Stomach smooth muscle (tissue), 2 donors: Measurements from ENCODE around the gene ZNRF4.
A peak's percentile ranks its signal among the peaks of the same experiment; 100 is the strongest.

Experiments used
- H3K27ac ChIP-seq: one replicate; pipeline ENCODE4 v1.7.0; 2013; ENCODE audit warnings: mild to moderate bottlenecking, low read length, inconsistent platforms
- H3K27me3 ChIP-seq, 2 donors: one replicate each; pipeline ENCODE4 v1.7.0; 2013; ENCODE audit warnings: low read length in 2 of 2; ENCODE audit not compliant: insufficient read depth in 2 of 2, control insufficient read depth in 1 of 2
- H3K36me3 ChIP-seq, 2 donors: one replicate each; pipeline ENCODE4 v1.7.0; 2013; ENCODE audit warnings: low read length in 2 of 2; ENCODE audit not compliant: control insufficient read depth in 2 of 2, insufficient read depth in 2 of 2
- H3K4me1 ChIP-seq: one replicate; pipeline ENCODE4 v1.7.0; 2013; ENCODE audit warnings: low read length; ENCODE audit not compliant: control insufficient read depth, insufficient read depth
- H3K4me3 ChIP-seq, 2 donors: one replicate each; pipeline ENCODE4 v1.7.0; 2013; ENCODE audit warnings: low read length in 2 of 2
- H3K9ac ChIP-seq, 2 donors: one replicate each; pipeline ENCODE4 v1.7.0; 2013; ENCODE audit warnings: low read length in 2 of 2, mild to moderate bottlenecking in 1 of 2
- H3K9me3 ChIP-seq, 2 donors: one replicate each; pipeline ENCODE4 v1.7.0; 2013; ENCODE audit warnings: low read length in 2 of 2; ENCODE audit not compliant: control insufficient read depth in 2 of 2
- donor health status: healthy.
- donor health status: Pancreatic carcinoma.

Gene ZNRF4

DNA sequence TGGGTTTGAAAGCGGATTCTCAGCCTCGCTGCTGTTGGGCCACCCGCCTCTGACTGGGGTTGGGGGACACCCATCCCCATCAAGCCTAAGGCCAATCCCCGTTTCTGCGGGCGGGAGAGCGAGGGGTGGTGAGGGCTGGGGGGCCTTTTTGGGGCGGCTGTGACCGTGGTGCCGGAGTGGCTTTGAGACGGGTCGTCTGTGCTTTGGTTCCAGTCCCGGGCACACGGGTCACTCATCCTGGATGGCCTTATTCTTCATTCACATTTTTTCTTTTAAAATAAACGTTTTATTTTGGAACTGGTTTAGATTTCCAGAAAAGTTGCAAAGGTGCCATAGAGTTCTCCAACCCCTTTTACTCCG lies 1.6 kb downstream of the ZNRF4 start:
- Histone ChIP-seq H3K9me3 (peaks cover 0 to 5% of the 10 kb centered on the region in 2 donors), H3K4me1 (no peaks in the 10 kb centered on the region), H3K27me3 (peaks cover 0 to 5% of the 10 kb centered on the region in 2 donors), H3K9ac (no peak overlapping the region), H3K36me3 (no peaks in the 10 kb centered on the region), H3K27ac (no peak overlapping the region), H3K4me3 (no peak overlapping the region)

DNA sequence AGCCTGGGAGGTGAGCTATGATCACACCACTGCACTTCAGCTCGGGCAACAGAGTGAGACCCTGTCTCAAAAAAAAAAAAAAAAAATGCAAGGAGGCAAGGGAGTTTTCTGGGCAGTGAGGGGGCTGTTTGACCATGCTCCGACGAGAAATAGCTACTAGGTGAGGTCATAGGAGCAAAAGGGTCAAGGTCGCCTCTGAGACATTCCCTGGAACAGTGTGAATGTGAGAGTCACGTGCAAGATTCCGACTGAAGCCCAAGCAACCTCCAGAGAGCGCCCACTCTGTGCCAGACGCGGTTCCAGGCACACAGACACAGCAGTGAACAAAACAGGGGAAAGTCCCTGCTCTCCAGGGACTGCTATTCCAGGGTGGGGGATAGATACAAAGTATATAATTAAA lies 2.5 kb downstream of the ZNRF4 start:
- Histone ChIP-seq H3K27me3 (peaks cover 0 to 5% of the 10 kb centered on the region in 2 donors), H3K9me3 (peaks cover 0 to 5% of the 10 kb centered on the region in 2 donors), H3K9ac (no peak overlapping the region), H3K27ac (no peak overlapping the region), H3K4me1 (no peaks in the 10 kb centered on the region), H3K4me3 (no peak overlapping the region), H3K36me3 (no peaks in the 10 kb centered on the region)

DNA sequence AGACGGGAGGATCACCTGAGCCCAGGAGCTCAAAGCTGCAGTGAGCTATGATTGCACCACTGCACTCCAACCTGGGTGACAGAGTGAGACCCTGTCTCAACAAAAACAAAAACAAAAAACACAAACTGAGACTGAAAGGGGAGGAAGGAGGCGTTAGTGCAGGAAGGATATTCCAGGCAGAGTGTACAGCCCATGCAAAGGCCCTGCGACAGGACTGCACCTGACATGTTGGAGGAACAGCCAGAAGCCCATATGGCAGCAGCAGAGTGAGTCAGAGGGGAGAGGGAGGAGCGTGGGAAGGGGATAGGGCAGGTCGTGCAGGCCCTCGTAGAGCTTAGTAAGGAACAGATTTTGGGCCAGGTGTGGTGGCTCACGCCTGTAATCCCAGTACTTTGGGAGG lies 3.2 kb downstream of the ZNRF4 start:
- peaks cover 0 to 2% of the 10 kb centered on the region in 2 donors for H3K27me3 ChIP-seq

DNA sequence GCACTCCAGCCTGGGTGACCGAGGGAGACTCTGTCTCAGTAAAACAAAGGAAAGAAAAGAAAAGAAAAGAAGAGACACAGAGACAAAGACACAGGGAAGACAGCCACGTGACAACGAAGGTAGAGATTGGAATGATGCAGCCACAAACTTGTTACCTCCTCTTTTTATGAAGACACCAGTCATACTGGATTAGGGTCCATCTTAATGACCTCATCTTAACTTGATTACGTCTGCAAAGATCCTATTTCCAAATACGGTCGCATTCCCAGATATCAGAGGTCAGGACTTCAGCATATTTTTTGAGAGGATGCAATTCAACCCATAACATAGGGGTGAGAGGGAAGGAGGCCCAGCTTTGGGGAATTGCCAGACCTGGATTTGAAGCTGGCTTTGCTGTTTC lies 4.1 kb downstream of the ZNRF4 start:
- Histone ChIP-seq H3K27me3 (no peaks in the 10 kb centered on the region), H3K9me3 (no peaks in the 10 kb centered on the region), H3K4me1 (no peaks in the 10 kb centered on the region), H3K9ac (no peak overlapping the region), H3K27ac (no peak overlapping the region), H3K36me3 (no peaks in the 10 kb centered on the region), H3K4me3 (no peak overlapping the region)

More for the DNA sequence above, 3.2 kb downstream of the ZNRF4 start:
- Histone ChIP-seq H3K9me3 (no peaks in the 10 kb centered on the region), H3K36me3 (no peaks in the 10 kb centered on the region), H3K4me1 (no peaks in the 10 kb centered on the region), H3K9ac (no peak overlapping the region), H3K27ac (no peak overlapping the region), H3K4me3 (no peak overlapping the region)

DNA sequence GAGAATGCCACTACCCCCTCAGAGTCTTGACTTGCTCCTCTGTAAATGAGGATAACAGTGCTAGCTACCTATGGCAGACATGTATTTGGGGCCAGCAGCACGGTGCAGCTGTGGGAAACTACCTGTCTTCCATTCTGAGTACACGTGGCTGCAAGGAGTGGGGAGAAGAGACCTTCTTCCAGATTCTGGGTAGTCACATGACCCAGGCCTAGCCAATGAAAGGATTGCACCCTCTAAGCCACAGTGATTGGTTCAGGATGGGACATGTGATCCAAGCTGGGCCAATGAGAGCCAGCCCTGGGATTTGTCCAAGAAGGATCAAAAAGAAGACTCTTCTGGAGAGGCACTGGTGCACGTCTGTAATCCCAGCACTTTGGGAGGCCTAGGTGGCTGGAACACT lies 5.5 kb downstream of the ZNRF4 start:
- H3K4me3 ChIP-seq, result no peak overlapping the region
- no peaks in the 10 kb centered on the region for H3K27me3 ChIP-seq
- H3K9ac ChIP-seq, result no peak overlapping the region
- H3K9me3 ChIP-seq, result no peaks in the 10 kb centered on the region
- no peak overlapping the region for H3K27ac ChIP-seq
- no peaks in the 10 kb centered on the region for H3K36me3 ChIP-seq
- no peaks in the 10 kb centered on the region for H3K4me1 ChIP-seq

DNA sequence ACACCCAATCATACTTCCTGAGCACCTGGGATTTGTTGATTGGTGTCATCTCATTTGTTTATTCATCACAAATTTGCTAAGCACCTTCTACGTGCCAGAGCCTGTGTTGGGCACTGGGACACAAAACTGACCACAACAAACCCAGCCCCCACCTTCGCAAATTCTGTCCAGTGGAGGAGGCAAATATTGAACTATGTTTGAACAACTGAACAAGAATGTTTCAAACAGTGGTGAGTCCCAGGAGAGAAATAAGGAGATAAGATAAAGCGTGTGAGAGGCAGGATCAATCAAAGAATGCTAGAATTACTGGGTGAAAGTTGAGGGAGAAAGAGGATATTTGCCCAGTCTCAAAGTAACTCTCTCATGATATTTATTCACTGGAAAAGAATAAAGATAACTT lies 8.7 kb downstream of the ZNRF4 start:
- no peak overlapping the region for H3K4me3 ChIP-seq
- no peak overlapping the region for H3K27ac ChIP-seq
- no peaks in the 10 kb centered on the region for H3K27me3 ChIP-seq
- no peaks in the 10 kb centered on the region for H3K36me3 ChIP-seq
- H3K9ac ChIP-seq, result no peak overlapping the region
- H3K9me3 ChIP-seq, result no peaks in the 10 kb centered on the region
- peaks cover 8% of the 10 kb centered on the region for H3K4me1 ChIP-seq

DNA sequence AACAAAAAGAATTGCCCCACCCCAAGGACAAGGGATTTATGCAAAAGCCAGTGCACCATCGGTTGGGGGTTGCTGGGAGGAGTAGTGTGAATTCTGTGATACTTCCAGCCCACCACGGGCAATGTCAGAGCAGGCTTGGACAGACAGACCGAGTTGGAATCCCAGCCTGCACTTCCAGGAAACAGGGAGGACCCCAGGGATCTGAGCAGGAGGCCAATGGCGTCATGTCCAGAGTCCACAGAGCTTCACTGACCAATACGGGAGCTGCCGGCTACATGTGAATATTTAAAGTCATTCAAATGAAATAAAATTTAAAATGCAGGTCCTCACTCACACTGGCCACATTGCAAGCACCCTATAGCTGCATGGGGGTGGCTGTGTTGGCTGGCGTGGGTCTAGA lies 10.9 kb downstream of the ZNRF4 start:
- no peaks in the 10 kb centered on the region for H3K9me3 ChIP-seq
- H3K9ac ChIP-seq, result no peak overlapping the region
- no peak overlapping the region for H3K4me3 ChIP-seq
- H3K27me3 ChIP-seq, result no peaks in the 10 kb centered on the region
- H3K36me3 ChIP-seq, result no peaks in the 10 kb centered on the region
- H3K27ac ChIP-seq, result no peak overlapping the region
- peaks cover 8% of the 10 kb centered on the region for H3K4me1 ChIP-seq

DNA sequence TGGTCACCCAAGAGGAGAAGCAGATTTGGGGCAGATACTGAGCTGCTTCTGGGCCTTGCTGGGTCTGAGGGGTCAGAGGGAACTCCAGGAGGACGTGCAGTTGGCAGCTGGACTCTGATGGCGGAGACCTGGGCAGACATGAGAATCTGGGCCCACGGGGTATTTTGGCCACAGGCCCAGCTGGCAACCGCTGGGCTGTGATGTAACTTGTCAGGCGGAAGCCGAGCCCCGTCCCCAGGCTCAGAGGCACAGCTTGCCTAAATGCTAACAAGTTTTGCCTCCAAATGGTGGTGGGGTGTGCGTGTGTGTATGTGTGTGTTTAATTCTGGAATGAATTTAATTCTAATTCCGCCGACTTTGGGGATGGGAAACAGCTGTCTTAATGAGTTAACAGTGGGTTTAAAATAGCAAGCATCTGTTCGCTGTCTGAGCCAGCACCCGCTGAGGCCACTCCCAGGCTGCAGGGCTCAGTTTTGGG lies 11.6 kb downstream of the ZNRF4 start:
- peaks cover 8% of the 10 kb centered on the region for H3K4me1 ChIP-seq
- H3K4me3 ChIP-seq, result peak overlapping the region in 1 of 2 donors; percentile 49
- no peak overlapping the region for H3K27ac ChIP-seq
- no peaks in the 10 kb centered on the region for H3K9me3 ChIP-seq
- no peaks in the 10 kb centered on the region for H3K27me3 ChIP-seq
- H3K9ac ChIP-seq, result no peak overlapping the region
- no peaks in the 10 kb centered on the region for H3K36me3 ChIP-seq

DNA sequence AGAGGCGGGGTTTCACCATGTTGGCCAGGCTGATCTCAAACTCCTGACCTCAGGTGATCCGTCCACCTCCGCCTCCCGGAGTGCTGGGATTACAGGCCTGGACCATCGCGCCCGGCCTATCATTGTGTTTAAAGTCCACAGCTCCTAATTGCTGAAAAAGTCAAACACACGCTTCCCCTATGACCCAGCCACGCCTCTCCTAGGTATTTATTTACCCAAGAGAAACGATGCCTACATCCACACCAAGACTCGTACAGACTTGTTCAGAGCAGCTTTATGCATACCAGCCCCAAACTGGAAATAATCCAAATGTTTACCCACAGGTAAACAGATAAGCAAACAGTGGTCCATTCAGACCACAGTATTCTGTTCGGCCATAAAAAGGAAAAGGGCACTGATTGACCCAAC lies 15.1 kb downstream of the ZNRF4 start:
- Histone ChIP-seq H3K9ac (no peak overlapping the region), H3K36me3 (no peaks in the 10 kb centered on the region), H3K27me3 (peaks cover 4% of the 10 kb centered on the region in 2 donors), H3K4me3 (no peak overlapping the region), H3K27ac (no peak overlapping the region), H3K9me3 (no peaks in the 10 kb centered on the region), H3K4me1 (peaks cover 8% of the 10 kb centered on the region)

DNA sequence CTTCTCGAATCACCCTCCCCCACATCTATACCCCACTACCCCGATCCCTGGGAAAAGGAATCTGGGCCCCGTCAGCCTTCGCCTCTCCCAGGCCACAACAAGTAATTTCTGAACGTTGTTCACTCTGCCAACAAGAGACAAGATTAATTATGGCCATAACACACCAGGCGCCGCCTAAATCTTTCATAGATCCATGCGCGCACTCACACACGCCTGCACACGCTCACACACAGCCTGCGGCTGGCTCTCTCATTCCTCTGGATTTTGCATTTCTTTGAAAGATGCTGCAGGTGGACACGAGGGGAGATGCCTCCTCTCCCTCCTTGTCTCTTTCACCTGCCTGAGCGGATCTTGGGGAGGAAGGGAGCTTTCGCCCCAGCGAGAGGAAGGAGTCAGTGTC lies 17.1 kb downstream of the ZNRF4 start:
- peaks cover 4% of the 10 kb centered on the region in 2 donors for H3K27me3 ChIP-seq
- peaks cover under 1% of the 10 kb centered on the region for H3K4me1 ChIP-seq

DNA sequence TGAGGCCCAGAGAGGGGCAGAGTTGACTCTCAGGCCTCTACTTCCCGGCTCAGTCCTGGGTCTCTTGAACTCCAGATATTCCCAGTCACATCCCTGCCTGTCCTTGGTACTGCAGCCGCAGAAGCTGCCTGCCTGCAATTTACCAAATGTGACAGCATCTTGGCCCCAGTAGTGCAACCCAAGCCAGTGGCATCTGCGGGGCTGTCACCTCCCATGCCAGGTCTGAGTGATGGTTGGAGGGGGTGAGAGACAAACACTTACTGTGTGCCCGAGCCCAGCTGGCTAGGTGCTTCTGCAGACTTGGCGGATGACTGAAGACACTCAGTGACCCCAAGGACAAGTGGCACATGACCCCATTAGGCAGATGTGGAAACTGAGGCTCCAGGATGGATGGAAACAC lies 18.4 kb downstream of the ZNRF4 start:
- Histone ChIP-seq H3K36me3 (no peaks in the 10 kb centered on the region), H3K4me1 (peaks cover 2% of the 10 kb centered on the region), H3K9ac (no peak overlapping the region), H3K27ac (no peak overlapping the region), H3K4me3 (no peak overlapping the region), H3K27me3 (peaks cover 12 to 14% of the 10 kb centered on the region in 2 donors), H3K9me3 (no peaks in the 10 kb centered on the region)

More for the DNA sequence above, 17.1 kb downstream of the ZNRF4 start:
- H3K4me3 ChIP-seq, result no peak overlapping the region
- H3K9me3 ChIP-seq, result no peaks in the 10 kb centered on the region
- H3K27ac ChIP-seq, result no peak overlapping the region
- no peaks in the 10 kb centered on the region for H3K36me3 ChIP-seq
- H3K9ac ChIP-seq, result no peak overlapping the region
